OCI-LY7 (cell line): ENCODE measurements around the gene RGPD3.

Source experiments
- CTCF ChIP-seq: fragments of 200-600 bp; sonication (generic); conservative IDR thresholded peaks from 2 replicates; pipeline ENCODE4 v1.5.1; 2014; ENCODE audit warnings: mild to moderate bottlenecking, antibody characterized with exemption, low read length, moderate library complexity, mixed read lengths
- EZH2phosphoT487 ChIP-seq: fragments of 200-600 bp; sonication (generic); IDR thresholded peaks from 2 replicates; pipeline ENCODE4 v1.6.1; 2018; ENCODE audit warnings: low read depth, borderline replicate concordance, mild to moderate bottlenecking, mixed run types, antibody characterized with exemption, low read length, moderate library complexity, mixed read lengths

DNA sequence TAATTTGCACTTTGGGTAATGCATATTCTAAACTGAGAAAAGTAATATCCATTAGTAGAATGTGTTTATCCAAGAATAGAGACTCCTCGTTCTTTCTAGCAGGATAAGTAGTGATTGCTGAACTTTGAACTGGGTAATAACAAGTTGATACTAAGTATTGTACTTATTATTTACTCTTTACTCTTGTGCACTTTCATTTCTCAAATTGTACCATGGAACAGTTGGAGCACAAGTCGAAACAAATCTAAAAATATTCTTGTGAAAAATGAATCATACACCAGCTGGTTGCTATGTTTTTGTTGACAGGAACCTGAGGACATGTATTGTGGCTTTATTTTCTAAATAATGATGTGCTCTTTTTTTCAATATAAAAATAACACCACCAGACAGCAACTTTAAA, 111.9 kb downstream of the RGPD3 start:
- no peak for TF ChIP-seq CTCF
- TF ChIP-seq EZH2phosphoT487: no peak
